Stimulated activated CD4-positive, alpha-beta T cell treated with anti-CD3 and anti-CD28 coated beads, Interleukin-4, amount 100 ng/mL, for 48 hours (primary cell): ENCODE data around the gene C1orf52.

Source experiments
- DNase-seq, 2 donors: peaks; one replicate each; pipeline ENCODE4 v3.0.0-alpha.2; 2020; ENCODE audit warnings: low read depth in 2 of 2

Gene C1orf52

DNA sequence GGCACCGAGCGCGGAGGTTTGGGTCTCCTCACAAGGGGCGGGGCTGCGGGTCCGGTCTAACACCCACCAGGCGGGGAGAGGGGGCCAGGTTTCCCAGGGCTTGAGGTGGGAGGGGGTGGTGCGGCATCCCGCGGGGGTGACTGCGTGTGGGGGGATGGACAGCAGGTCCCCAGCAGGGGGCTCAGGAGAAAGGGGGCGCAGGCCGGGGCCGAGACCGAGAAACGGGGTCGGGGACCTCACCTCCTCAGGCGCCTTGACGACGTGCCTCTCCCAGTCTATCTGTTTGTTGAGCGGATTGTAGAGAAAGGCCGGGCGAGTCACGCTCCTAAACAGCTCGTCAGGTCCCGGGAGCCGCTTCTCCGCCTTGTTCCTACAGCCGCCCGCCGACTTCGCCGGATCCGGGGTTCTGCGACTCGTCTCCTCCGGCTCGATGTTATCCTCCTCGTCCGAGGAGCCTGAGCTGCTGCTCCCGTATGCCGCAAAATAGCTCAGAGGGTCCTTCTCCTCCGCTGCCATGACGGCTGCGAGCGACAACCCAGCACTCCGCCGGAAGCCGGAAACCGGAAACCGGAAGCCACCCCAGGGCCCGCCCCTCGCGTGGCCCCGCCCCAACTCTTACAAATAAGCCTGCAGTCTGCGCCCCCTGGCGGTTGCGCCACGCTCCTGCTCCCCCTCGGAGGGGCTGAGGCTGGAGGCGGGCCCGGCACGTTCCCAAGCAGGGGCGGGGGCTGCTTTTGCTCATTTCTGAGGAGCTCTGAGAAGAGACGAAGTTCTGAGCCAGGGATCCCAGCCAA, at the start of gene C1orf52:
C1orf52 (minus strand) TSS at position 545 of the 794 bp plus-strand sequence; CDS start at position 516, 29 bp downstream.
- peak; percentile 94 to 98 for DNase-seq

DNA sequence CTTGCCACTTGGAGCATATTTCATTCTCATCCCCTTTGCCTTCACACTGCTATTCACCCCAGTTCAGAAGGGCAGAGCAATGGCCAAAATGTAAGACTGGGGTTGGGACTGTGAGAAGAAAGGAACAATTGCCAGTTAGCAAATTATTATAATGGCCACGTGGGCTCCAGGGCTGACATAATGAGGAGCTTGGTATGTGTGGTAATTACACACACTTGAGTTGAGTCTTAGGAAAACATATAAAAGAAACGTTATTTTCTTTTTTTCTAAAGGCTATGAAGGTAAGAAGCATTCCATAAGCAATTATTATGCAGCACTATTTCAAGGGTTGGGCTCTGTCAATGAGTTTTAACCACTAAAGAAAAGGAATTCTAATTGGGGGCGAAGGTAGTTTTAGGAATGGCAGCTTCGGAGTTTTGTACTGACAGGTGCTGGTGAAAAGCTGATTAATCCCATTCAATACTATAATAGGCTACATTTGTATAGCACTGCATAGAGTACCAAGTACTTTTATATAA, 49.4 kb upstream of the C1orf52 start:
- no peak for DNase-seq

DNA sequence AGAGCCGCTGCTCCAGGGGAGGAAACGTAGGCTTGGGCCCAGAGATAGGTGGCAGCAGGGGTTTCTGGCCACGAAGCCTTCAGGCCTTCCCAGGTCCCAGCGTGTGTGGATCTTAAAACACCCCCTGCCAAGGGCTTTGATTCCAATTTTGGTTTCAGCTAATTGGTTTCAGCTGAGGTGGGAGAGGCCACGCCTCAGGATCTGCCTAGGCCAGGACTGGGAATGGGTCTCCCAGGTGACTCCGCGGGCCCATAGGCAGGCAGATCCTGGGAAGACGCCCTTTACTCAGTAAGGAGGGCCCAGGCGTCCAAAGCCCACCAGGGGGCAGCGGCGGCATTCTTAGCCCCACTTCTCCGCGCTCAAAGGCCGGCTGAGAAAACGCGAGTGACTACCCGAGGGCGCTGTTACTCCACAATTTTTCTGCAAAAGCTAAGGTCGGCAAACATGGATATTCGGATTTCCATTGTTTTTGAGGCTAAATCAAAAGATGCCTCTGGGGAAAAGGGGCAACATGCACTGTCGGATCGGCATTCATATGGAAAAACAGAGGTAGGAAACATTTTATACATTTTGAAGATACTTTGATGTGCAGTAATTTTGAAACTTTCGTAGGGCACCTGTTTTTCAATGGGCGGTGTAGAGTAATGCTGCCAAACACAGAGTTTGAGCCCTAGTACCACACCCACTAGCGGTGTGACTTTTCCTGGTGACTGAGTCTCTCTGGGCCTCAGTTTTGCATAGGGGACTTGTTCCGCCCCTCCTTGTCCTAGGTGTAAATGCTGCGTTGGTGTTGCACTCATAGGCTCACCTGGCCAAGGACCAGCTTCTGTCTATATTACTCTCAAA, 48.7 kb upstream of the C1orf52 start:
- peak; percentile 61 to 63 for DNase-seq

DNA sequence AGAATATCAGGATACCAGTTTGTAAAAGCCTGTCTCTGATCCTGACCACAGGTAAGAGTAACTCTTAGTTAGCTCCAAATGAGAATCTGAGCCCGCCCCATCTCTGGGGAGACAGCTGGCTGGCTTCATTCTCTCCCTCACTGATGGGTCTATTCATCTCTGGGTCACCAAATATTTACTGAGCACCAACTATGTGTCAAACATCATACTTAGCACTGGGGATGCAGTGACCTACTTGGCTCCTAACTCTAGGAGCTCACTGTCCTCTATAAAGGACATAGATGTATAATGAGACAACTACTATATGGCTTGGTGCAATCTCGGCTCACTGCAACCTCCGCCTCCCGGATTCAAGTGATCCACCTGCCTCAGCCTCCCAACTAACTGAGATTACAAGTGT, 46.8 kb upstream of the C1orf52 start:
- no peak for DNase-seq

DNA sequence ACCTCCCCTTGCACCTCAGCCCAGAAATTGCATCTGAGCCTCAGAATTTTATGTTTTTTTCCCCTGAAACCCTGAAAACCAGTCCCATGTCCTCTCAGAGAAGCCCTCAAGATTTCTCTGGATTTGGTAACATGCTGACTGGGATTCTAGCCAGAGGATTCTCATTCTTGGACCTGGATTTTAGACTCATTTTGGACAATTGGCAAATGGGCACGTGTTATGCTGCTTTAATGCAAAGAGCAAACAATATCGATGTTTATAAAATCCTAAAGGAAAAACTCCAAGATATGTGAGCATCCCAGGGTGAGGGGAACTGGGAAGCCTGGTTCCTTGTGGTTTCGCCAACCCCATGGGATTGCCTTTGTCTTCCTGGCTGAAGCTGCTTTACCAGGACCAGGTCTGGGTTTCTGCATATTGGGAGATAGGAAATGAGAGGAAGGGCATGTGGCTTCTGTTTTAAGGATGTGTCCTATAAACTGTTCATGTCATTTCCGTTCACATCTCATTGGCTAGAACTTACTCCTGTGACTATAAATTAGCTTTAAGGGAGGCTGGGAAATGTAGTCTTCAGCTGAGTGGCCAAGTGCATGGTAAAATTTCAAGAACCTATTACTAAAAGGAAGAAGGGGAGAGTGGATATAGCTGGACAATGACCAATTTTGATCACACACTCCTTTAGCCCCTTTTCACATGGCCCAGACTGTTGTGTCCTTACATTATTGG, 44.1 kb upstream of the C1orf52 start:
- DNase-seq, result no peak

DNA sequence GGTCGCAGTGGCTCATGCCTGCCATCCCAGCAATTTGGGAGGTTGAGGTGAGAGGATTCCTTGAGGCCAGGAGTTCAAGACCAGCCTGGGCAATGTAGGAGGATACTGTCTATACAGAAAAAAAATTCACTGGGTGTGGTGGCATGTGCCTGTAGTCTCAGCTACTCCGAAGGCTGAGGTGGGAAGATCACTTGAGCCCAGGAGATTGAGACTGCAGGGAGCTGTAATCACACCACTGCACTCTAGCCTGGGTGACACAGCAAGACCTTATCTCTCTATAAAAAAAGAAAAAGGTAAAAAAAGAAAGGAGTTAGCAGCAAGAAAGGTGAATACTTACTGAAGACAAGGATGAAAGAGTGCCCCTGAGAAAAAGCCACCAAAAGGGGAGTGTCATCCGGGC, 40.7 kb upstream of the C1orf52 start:
- no peak for DNase-seq

DNA sequence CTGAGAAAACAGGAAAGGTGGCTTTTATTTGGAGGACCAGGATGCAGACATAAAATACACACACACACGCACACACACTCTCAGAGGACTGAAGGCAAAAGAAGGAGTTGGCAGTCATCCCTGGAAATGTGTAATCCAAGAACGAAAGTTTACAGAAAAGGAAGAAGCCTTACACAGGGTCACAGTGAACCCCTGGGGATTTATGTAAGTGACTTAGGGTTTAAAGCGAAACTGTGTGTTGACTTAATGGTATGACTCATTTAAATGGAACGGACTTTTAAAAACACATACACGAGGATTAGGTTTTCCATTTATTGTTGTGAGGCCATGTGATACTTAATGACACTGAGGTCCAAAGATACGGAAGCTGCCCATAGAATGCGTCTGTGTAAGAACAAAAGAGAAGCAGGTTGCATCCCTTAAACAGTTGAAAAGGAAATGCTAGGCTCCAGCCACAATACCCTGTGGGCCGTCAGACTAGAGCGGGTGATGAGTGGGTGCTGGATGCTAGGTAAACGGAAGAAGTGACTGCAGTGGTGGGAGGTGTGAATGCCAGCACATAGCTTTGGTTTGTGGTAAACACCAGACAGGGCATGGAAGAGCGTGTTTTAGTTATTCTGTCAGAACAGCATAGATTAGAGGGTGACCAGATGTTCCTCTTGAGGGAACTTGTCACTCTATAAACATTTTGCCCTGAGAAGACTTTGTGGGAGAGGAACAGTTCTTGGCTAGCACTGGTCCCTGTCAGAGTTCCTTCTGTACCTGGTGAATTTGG, 38.6 kb upstream of the C1orf52 start:
- peak; percentile 51 to 78 for DNase-seq

DNA sequence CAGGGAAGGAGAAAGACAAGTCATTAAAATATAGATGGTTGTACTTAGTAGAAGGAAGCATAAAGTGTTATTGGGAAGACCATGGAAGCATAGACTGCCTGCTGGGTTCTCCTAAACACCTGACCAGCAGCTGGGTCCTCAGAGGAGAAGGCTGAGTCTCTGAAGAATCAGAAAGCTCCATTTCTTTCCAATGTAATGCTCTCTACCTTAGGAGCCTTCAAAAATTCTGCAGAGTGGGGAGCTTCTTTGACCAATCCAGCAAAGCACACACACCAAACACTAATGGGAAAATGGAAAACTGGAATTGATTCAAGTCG, 38.0 kb upstream of the C1orf52 start:
- no peak for DNase-seq

DNA sequence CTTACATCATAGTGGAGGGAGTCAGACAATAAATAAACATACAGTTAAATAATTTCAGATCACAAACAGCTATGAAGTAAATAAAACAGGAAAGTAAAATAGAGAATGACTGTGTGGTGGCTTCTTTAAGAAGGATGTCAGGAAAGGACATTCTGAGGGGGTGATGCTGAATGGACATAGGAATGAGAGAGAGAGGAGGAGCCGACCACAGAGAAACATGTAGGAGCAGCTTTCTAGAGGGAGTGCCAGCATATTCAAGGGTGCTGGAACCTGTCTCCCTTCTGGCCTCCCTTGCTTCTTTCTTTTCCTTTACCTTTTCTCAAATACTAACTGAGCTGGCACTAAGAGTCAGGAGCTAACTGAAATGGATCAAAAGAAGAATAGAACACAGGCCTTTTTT, 37.5 kb upstream of the C1orf52 start:
- no peak for DNase-seq

DNA sequence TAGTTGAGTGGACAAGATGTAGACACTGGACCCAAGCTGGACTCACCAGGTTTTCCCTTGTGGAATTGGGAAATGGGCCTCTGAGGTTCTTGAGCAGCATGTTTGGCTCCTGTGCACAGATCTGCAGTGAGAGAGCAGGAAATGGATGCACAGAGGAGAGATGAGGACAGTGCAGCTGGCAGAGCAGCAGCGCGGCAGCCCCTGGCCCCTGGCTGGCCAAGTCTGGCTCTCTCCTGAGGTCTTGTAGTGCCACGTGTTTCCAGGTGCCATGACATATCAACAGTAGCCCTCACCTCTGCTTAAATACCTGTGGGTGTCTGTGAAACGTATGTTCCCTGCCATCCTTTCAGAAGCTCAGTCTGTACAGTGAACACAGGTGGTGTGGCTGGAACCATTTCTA, 36.2 kb upstream of the C1orf52 start:
- DNase-seq, result no peak

DNA sequence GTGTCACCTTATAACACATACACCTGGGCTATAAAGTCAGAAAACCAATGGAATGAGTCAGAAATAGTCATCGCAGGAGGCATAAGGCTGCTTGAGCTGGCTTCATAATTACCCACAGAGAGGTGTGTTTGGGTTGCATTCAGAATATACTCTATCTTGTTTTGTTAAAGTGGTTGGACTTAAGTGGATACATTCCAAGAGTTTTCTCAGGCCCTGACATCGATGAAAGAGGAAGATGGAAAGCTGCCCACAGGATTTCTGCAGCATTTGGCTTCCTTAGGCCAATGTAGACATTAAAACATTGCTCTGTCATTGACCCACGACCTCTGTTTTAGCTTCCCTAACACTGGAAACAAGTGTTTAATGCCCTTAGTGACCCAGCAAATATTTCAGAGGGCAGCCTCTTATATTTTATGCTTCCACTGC, 35.6 kb upstream of the C1orf52 start:
- no peak for DNase-seq

DNA sequence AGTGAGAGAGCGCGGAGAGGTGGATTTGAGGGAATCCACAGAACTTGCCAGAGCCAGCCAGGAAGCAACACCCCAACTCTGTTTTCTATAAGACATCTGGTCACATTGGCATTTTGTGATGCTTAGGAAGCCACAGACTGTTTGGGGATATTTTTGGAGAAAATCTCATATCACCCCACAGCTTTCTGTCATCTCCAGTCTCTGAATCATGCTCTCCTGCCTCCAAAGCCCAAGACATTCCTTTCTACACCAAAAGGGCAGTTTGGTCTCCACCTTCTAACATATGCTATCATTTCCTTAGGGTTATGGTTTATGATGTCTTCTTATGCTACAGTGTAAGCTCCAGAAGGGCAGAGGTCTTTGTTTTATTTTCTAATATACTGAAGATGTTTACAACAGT, 31.4 kb upstream of the C1orf52 start:
- DNase-seq, result no peak

DNA sequence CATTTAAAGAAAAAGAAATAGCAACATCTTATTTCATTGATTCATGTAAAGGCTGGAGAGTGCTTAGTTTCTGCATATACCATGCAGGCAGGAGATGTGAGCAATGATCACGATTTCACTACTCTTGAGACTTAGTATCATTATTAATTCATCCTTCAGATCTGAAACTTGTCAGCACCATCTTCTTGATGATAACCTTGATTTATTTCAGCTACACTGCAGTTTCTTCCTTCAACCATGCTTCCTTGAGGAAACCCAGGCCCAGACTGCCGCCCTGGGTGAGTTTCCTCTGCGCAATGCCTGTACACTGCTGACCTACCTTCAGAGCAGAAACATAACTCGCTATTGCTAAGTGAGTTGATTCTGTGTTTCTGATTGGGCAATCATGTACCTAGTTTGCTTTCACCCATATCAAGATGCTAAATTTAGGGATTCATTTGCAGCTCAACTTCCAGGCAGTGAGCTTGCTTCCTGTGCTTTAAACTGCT, 30.4 kb upstream of the C1orf52 start:
- DNase-seq, result no peak

DNA sequence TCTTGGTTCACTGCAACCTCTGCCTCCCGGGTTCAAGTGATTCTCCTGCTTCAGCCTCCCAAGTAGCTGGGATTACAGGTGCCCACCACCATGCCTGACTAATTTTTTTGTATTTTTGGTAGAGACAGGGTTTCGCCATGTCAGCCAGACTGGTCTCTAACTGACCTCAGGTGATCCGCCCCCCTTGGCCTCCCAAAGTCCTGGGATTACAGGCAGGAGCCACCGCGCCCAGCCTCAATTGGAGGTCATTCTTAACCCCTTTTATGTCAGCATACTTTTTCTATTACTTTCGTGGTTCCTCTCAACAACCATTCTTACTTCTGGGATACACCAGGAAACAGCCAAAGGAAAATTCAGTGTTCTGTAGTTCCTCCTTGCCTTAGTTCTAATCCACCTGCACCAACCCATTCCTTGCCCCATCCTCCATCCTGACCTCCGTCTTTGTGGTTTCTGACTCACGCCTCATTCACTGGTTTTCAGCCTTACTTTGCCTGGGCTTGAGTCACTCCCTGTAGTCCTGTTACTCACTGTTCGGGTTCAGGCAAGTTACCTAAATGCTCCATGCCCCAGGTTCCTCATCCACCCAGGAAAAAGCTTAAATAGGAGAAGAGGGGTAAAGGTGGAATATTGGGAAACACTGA, 29.9 kb upstream of the C1orf52 start:
- DNase-seq, result no peak

DNA sequence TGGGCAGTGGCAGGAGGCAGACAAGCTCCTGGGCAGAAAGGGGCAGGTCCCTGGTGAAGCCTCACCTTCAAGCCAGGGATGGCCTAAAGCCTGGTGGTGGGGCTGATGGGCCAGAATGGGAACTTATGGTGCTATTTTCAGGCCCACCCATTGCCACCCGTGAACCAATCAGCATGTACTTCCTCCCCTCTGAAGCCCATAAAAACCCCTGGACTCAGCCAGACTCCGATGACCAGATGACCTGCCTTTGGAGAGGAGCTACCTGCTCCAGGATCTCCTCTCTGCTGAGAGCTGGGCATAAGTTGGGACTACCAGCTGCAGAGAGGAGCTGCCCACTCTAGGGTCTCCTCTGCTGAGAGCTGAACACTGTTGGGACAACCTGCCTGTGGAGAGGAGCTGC, 24.7 kb upstream of the C1orf52 start:
- DNase-seq, result no peak

DNA sequence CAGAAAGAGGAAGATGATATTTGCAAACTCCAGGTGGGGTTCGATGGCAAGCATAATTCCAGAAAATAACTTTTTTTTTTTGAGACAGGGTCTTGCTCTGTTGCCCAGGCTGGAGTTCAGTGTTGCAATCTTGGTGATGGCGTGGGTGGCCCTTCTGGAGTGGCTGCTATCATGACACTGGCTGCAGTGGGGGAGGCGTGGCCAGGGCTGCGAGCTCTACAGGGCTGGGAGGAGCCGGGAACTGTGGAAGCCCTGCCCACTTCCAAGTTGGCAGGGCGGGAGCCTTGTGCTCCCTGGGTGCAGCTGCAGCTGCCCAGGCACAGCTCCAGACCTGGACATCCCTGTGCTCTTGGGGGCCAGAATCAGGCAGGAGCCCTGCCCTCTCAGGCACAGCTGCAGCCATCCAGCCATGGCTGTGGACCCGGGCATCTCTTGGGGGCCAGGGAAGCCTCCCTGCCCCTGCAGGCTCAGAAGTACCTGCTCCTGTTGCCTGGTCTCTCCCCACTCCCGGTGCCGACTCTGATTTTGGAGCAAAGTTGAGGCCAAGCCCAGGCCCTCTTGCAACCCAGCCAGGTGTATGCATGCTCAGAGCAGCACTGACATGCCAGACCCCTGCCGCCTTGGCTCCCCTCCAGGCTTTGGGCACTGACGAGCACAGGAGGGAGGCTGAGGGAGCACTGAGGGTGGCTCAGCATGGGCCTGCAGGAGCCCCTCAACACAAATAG, 24.2 kb upstream of the C1orf52 start:
- no peak for DNase-seq

DNA sequence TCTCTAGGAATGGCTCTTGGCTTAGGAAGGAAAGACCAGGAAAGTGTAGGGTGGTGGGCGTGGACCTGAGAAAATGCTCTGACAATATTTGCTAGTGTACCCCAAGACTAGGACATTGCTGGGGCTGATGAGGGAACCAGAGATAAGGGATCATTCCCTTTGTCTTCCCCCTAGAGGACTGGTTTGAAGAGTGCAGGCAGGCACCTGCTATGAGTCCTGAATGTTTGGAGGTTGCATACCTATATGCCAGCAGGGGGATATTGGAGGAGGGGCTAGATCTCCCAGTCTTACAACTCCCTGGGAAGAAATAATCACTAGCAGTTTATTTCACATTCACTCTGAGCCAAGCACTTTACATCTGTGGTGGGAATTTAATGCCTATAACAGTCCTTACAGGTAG, 23.0 kb upstream of the C1orf52 start:
- no peak for DNase-seq

DNA sequence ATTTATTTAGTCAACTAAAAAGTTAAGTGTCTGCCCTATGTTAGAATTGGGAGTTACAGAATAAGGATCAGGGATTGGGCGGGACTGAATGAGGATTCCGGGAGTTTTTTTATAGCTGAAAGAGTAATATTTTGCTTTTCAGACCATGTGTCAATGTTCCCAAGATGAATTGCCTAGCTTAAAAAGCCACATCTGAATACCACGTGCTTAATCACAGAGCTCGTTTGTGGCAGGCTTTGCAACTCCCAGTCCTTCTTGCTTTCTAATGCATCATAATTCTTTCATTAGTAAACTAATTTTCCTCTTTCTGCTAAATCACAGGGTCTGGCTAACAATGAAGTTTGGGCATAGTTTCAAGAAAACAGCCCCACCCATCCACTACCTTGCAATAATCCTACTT, 21.2 kb upstream of the C1orf52 start:
- DNase-seq, result no peak

DNA sequence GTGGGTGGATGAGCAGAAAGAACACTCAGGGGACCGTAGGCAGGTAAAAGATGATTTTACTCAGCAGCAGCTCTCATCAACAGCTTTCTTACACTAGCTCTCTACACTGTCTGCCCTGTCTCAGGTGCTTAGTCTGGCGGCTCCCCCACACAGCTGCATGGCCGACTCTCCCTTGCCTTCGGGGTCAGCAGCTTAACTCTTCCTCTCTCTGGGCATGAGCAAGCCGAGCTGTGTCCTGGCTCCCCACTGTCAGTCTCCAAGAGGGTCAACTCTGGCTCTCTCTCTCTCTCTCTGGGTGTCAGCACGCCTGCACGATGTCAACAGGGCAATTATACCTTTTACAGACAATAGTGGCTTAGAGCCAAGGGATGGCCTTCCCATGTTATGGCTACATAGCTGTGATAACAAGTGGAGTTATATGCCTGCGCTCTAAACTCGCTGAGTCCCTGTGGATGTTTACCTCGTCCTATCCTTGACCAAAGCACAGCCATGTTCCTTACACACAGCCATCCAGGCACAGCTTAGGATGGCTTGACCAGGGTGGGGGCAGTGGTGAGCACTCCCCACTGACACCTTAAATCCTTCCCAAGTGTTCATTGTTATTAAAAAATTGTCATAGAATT, 20.1 kb upstream of the C1orf52 start:
- no peak for DNase-seq

DNA sequence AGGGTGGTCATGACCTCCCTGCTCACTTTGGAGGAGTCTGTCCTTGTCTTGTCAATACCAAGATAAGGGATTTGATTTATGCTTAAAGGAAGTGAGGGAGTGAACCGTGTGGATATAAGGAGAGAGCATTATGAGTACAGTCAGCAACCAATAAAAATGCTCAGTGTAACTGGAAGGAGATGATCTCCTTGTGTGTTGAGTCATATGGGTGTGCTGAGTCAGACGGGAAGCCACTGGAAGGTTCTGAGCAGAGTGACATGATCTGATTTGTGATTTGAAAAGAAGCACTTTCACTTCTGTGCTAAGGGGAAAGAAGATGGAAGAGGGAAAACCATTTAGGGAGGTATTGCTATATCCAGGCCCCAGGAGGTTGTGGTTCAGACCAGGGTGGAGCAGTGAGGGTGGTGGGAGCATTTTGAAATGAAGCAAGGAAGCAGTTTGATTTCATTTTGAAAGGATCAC, 19.4 kb upstream of the C1orf52 start:
- DNase-seq, result peak; percentile 17 to 46
